ENCODE data around the gene NCAM2. TPM values are rescaled to one million over a fixed set of nuclear protein-coding genes. Genes with fewer than 3 reads are reported as not detected.

The NCAM2 gene
- polyA plus RNA-seq, 3 donors = 0.13 to 0.90 (median 0.45) TPM

DNA sequence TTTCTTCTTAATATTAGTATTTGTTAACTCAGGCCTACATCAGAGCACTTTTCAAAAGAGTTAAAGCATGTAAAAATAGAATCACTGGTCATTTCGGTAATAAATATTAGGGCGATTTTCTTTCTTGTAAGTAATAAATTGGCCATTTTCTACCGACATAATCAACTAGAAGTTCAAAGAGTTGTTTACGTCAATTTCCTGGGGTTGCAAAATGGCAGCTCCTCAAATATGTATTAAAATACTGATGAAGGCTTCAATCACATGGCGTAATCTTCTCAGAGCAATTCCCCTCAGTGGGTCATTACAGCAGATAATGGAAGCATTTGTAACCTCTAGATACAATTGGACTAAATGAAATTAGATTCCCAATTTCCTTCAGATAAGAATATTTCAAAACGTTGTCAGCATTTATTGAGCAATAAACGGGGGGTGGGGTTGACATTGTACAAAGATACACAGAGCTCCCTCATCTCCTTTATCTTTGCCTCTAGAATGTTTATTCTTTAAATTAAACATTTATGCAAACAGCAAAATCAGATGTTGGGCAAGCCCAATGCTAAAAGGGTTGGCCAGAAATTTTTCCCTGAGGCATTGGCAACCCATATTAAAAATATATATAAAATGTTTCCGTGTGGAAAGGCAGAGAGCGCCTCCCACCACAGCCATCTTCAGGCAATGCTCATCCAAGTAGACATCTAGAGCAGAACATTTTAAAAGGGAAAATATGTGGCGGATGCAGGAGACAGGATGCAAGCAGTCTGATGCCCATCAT lies 240.6 kb downstream of the NCAM2 start:
- 76 to 86% (median 84%) methylated on average over 10 of the region's 10 CpGs for WGBS, 3 donors
- no peak overlapping the region for H3K27ac ChIP-seq (ENCODE audit: low read depth, low read length)

DNA sequence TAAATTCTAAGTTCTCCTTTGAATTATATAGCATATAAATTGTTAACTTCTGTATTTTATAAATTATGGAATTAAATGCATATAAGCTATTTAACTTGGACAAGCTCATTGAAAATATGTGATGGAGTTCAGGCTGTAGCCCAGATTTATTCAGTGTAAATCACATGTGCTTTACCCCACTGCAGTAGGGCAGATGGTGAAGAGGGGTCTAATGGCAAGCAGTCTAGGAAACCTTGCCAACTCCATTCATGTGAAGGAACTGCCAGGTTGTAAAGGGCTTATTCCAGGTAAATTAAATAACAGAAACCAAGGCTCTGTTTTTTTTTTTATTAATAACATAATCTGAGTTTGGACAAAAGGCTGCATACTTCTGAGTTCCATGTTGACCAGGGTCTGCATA lies 243.2 kb downstream of the NCAM2 start:
- no peak overlapping the region for H3K27ac ChIP-seq (ENCODE audit: low read depth, low read length)

DNA sequence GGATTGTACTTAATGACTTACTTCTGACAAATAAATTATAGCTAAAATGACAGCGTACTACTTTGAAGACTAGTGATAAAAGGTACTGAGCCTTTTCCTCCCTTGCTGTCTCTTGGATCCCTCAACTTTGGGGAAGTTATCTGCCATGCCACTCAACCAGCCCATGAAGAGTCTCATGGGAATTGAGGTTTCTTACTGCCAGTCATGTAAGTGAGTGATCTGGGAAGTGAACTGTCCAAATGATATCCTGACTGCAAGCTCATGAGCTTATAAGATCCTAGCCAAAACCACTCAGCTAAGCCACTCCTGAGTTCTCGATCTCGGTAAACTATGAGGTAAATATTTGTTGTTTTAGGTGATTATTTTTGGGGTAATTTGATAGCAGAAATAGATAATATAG lies 247.8 kb downstream of the NCAM2 start:
- H3K27ac ChIP-seq (ENCODE audit: low read depth, low read length) = no peak overlapping the region
- WGBS, 3 donors = 88 to 95% (median 93%) methylated on average over 3 of the region's 3 CpGs

DNA sequence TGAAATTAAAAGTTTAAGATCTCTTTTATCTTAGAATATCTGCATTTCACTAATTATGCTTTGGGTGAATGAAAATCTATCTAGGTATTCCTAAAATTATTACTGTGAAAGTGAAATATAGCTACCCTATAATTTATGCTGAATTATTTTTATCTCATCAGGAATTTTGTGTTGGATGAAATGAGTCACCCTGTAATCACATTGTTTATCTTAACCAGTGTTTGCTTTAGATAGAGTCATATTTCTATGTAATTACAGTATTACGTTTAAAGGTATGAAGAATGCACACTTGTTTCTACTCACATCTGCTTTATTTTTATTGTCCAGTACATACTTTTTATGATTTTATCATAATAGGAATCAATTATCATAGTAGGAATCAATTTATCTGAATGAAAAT lies 249.2 kb downstream of the NCAM2 start:
- WGBS, 3 donors = 12 to 67% (median 61%) methylated on average over 1 of the region's 1 CpG
- no peak overlapping the region for H3K27ac ChIP-seq (ENCODE audit: low read depth, low read length)

DNA sequence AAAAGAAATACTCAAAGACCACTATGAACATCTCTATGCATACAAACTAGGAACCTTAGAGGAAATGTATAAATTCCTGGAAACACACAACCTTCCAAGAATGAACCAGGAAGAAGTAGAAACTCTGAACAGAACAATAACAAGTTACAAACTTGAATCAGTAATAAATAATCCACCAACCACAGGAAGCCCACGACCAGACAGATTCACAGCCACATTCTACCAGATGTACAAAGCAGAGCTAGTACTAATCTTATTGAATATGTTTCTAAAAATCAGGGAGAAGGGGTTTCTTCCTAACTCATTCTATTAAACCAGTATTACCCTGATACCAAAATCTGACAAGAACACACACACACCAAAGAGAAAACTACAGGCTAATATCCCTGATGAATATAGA lies 263.8 kb downstream of the NCAM2 start:
- H3K27ac ChIP-seq (ENCODE audit: low read depth, low read length) = no peak overlapping the region
- WGBS, 3 donors = 15 to 40% (median 29%) methylated on average over 1 of the region's 1 CpG

DNA sequence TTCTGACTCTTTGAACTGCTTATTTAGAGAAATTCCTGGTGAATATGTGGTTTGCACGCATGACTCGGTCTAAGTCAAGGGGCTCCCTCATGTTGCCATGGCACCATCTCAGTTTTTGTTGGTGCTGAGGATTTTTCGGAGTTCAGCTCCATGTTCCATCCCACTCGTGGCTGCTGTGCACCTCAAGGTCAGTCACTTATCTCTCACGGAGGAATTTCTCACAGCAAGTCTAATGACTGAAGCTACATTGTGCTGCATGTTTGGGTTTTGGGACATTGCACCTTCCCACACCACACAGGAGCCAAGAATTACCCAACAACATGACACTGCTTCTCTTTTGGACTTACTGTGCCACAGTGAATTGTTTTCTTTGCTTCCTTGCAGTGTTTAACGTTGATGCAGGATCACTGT lies 269.9 kb downstream of the NCAM2 start:
- H3K27ac ChIP-seq (ENCODE audit: low read depth, low read length) = no peak overlapping the region
- WGBS, 3 donors = 55 to 78% (median 74%) methylated on average over 6 of the region's 6 CpGs

DNA sequence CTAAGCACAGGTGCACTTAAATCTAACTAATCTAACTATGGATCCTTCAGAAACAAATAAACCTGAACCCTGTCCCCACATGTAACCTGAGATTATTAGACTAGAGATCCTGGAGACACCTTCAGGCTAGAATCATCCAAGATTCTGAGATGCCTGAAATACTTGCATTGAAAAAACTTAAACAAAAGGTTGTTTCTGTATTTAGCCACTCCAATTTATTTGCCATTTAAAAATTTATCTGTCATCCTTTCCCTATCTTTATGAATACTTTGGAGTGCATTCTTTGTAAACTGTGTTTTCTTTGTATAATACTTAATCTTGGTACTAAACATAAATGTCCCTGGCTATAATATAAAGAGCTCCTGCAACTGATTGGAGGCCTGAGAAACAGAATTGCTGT lies 270.7 kb downstream of the NCAM2 start:
- no peak overlapping the region for H3K27ac ChIP-seq (ENCODE audit: low read depth, low read length)

DNA sequence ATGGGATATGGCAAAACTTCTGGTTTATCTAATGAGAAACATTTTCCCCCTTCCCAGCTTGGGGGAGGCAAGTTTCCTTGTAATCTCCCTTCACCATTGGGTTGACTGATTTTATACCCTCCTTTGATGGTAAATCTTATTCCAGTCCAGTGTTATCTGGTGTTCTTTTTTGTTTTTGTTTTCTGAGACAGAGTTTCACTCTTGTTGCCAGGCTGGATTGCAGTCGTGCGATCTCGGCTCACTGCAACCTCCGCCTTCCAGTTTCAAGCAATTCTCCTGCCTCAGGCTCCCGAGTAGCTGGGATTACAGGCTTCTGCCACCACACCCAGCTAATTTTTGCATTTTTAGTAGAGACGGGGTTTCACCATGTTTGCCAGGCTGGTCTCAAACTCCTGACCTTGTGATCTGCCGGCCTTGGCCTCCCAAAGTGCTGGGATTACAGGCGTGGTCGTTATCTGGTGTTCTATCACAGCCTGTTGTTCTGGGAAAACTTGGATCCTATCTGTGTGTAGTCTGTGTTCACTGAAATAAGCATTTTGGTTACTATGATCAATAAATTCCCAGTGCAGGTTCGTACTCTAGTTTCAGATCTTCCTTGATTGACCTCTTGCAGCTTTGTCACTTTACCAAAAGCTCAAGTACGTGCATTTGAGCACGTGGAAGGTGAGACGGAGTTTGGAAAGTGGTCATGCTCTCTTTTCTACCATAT lies 281.1 kb downstream of the NCAM2 start:
- no peak overlapping the region for H3K27ac ChIP-seq (ENCODE audit: low read depth, low read length)
- WGBS, 3 donors = 67 to 86% (median 84%) methylated on average over 13 of the region's 13 CpGs

DNA sequence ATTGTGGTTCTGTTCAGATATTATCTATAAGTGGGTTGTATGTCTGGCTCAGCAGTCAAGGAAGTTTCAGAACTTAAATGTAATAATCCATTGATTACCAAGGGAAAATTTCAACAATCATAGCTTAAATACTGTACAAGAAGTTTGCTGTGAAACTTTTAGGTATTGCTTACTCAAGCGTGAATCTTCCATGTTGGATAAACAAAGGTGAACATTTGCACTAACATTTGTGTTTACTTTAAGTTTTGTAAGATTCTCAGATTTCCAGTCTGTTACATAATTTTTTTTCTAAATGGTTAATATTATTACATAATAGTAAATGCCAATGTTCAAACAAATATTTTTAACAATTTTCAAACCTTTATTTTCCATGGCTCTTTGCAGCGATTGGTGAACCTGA lies 285.6 kb downstream of the NCAM2 start:
- 87 to 90% (median 89%) methylated on average over 2 of the region's 2 CpGs for WGBS, 3 donors
- H3K27ac ChIP-seq (ENCODE audit: low read depth, low read length) = no peak overlapping the region

DNA sequence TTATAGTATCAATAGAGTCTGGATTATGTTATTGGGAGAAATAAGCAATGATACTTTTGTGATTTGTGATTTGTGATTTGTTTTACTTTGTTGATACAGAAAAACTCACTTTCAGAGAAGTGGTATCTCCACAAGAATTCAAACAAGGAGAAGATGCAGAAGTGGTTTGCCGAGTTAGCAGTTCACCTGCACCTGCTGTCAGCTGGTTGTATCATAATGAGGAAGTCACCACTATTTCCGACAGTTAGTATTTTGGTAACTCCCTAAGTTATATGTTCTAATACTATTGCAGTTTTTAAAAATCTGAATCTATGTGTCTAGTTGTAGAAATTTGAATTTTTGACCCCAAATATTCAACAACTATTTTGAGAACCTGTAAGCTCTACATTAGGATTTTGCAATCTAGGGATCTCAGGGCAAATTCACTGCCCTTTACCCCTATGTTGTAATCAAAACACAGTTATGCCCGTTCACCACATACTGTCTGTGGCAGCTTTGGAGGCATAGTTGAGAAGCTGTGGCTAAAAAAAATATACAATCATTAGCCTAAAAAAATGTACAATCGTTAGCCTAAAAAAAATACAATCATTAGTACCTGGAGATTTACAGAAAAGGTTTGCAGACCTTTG lies 288.1 kb downstream of the NCAM2 start:
- H3K27ac ChIP-seq (ENCODE audit: low read depth, low read length) = no peak overlapping the region
- 55 to 69% (median 62%) methylated on average over 4 of the region's 4 CpGs for WGBS, 3 donors

DNA sequence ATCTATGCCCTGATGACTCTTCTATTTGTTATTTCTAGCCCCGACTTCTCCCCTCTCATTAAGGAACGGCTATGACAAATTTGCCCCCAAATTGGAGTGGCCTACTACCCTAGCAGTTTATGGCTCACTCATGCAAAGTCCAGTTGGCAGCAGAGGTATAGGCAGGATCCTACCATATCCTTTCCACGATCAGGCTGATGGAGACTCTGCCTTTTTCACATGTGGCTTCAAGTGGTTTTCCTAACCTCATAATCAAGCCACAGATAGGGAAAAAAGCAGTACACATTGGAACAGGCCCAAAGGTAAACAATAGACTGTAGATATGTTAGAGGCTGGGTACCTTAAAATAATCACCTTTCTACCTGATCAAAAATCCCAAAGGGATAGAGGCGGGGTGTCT lies 292.5 kb downstream of the NCAM2 start:
- 64 to 82% (median 81%) methylated on average over 4 of the region's 4 CpGs for WGBS, 3 donors
- no peak overlapping the region for H3K27ac ChIP-seq (ENCODE audit: low read depth, low read length)

DNA sequence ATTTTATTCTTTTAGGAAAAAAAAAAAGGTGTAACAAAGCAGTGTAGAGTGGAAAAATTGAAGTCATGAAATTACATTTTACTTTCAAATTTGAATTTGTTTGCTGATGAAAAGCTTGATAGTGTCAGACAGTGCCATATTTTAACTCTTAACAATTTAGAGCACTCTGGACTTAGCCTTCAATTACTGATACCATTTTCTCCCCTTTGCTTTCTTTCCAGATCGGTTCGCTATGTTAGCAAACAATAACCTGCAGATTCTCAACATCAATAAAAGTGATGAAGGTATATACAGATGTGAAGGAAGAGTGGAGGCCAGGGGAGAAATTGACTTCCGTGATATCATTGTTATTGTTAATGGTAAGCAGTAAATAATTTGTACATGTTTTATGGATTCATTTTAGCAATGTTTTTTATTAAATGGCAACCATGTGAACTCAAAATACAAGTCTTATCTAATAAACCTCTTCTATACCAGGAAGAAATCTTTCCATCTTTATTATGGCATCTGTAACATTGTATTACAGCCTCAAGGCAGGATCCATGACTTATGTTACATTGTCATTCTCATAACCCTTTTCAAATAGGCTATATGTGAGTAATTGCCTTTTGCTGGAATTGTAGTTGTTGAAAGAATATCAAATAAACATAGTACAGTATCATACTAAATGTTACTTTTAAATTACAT lies 293.8 kb downstream of the NCAM2 start:
- WGBS, 3 donors = 82 to 98% (median 88%) methylated on average over 3 of the region's 3 CpGs

DNA sequence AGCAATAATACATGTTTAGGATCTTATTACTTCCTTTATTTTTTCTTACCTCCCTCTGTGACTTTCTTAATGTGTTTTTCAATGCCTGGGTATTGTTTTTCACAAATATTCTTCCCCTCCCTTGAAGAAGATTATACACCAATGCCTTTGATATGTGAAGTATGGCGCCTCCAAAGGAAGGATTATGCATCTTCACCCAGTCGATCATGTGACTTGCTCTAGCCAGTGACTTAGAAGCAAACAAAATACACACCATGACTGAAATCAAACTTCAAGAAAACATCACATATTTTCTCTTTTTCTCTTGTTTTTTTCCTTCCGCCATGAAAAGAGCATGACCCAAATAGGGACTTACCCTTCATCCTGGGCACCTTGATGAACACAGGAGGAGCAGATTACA lies 297.1 kb downstream of the NCAM2 start:
- 84 to 92% (median 88%) methylated on average over 3 of the region's 3 CpGs for WGBS, 3 donors
- no peak overlapping the region for H3K27ac ChIP-seq (ENCODE audit: low read depth, low read length)

More for the DNA sequence above, 293.8 kb downstream of the NCAM2 start:
- H3K27ac ChIP-seq (ENCODE audit: low read depth, low read length) = no peak overlapping the region

DNA sequence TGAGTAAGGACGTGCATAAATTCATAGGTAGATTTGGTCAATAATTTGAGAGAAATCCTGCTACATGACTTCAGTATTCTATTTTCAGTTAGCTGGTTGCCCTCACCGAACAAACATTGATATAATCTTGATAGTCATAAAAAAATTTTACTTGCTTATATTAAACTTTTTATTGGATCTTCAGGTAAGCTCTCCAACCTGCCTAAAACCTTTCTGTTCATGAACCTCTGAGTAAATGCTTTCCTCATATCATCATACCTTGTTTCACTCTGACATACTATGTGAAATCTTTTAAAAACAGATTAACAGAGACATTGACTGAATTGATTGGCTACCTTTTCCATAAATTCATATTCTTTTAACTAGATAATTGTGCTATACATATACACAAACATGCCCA lies 299.0 kb downstream of the NCAM2 start:
- WGBS, 3 donors = 51 to 85% (median 77%) methylated on average over 2 of the region's 2 CpGs
- H3K27ac ChIP-seq (ENCODE audit: low read depth, low read length) = no peak overlapping the region

DNA sequence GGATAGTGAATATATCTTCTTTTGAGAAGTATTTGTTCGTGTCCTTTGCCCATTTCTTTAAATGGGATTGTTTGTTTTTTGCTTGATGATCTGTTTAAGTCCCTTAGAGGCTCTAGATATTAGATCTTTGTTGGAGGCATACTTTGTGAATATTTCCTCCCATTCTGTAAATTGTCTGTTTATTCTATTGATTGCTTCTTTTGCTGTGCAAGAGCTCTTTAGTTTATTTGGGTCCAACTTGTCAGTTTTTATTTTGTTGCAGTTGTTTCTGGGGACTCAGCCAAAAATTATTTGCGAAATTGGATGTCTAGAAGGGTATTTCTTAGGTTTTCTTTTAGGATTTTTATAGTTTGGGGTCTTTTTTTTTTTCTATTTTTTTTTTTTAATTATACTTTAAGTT lies 302.8 kb downstream of the NCAM2 start:
- 53 to 57% (median 55%) methylated on average over 2 of the region's 2 CpGs for WGBS, 3 donors
- H3K27ac ChIP-seq (ENCODE audit: low read depth, low read length) = no peak overlapping the region

DNA sequence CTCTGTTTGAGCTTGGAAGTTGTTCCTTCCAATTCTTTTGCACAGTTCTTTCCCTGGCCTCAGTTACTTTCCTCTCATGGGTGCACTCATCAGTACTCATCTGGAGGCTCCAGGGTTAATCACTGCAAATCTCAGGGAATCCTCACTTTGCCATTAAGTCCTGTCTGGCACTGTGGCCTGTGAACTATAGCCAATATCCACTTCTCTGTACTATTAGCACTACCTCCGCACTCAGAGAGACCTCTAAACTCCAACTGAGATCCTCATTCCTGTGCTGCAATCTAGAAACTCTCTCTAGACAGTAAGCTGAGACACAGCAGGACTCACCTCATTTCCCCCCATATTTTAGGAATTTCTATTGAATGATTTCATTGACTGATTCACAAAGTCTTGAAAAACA lies 311.3 kb downstream of the NCAM2 start:
- 75 to 79% (median 79%) methylated on average over 1 of the region's 1 CpG for WGBS, 3 donors
- no peak overlapping the region for H3K27ac ChIP-seq (ENCODE audit: low read depth, low read length)

DNA sequence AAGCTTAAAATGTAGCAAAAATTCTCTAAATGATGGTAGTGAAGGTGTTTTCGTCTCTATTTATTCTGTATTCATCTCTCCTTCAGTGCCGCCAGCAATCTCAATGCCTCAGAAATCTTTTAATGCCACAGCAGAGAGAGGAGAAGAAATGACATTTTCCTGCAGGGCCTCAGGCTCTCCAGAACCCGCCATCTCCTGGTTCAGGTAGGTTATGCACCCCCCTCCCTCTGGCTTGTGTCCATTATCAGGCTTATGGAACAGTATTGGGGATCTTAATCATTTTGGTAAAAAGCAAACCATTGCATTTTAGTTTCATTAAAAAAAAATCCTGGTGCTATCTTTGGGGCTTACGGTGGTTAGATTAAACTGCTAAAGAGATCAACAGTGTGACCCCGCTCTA lies 326.1 kb downstream of the NCAM2 start:
- WGBS, 3 donors = 81 to 96% (median 85%) methylated on average over 5 of the region's 5 CpGs
- H3K27ac ChIP-seq (ENCODE audit: low read depth, low read length) = no peak overlapping the region

DNA sequence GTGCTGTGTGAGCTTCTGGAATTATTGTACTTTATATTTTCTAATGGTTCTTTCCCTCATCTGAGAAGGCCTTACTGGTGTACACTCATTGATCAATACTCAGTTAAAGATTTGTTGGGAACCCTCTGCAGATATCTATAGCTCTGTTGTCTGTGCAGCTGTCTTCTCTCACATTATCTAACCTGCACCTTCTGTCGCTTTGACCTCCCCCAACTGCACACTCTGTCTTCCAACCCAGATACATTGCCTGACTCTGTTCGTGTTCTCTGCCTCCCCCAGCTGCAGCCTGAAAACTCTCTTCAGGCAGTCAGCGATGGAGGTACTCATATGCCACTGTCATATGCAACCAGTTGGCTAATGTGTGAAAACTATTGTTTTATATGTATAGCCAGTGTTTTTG lies 334.3 kb downstream of the NCAM2 start:
- 26 to 82% (median 80%) methylated on average over 3 of the region's 3 CpGs for WGBS, 3 donors
- no peak overlapping the region for H3K27ac ChIP-seq (ENCODE audit: low read depth, low read length)

DNA sequence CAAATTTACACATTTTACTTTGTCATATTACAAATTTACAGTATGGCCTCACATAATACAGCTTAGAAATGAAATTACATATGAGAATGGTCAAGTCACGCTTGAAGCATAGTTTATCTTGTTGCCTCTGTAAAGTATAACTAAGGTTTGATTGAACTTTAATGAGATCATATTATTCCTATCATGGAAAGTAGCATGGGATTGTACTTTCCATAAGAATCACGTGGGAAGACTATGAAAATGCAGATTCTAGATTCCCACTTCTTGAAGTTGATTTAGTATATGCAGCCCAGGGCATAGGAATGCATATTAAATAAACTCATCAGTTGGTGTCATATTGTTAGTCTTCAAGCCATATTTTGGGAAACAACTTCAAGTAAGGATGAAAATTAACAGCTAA lies 342.8 kb downstream of the NCAM2 start:
- WGBS, 3 donors = 80 to 92% (median 90%) methylated on average over 2 of the region's 2 CpGs
- H3K27ac ChIP-seq (ENCODE audit: low read depth, low read length) = no peak overlapping the region

Data from adipose tissue (tissue), 3 donors.